NB4 (cell line): Measurements from ENCODE around the gene CCNG1.
A peak's percentile ranks its signal among the peaks of the same experiment; 100 is the strongest.

ENCODE experiments used
- DNase-seq: peaks from one replicate; pipeline ENCODE4 v3.0.0; 2010; ENCODE audit warnings: low read depth
- H3K4me3 ChIP-seq: one replicate; pipeline ENCODE4 v1.5.1; 2011; ENCODE audit warnings: mild to moderate bottlenecking, low read depth, low read length, moderate library complexity
- MAX ChIP-seq: IDR thresholded peaks from 2 replicates; pipeline ENCODE4 v1.6.1; 2011; ENCODE audit warnings: low read depth, low read length
- MYC ChIP-seq: IDR thresholded peaks from 2 replicates; pipeline ENCODE4 v1.6.1; 2011; ENCODE audit warnings: low read depth, low read length
- POLR2A ChIP-seq: IDR thresholded peaks from 2 replicates; pipeline ENCODE4 v1.6.1; 2011; ENCODE audit warnings: mild to moderate bottlenecking; ENCODE audit not compliant: insufficient read length; ENCODE audit errors: extremely low read depth
- TF ChIP-seq, protein P1 (sequence below): IDR thresholded peaks from one replicate; pipeline ENCODE4 v1.5.1; 2012; ENCODE audit warnings: low read depth, low read length

The CCNG1 gene

GRCh38 chr5:163456029-163456589 is 18.7 kb downstream of the CCNG1 start:
- no peak overlapping the region for H3K4me3 ChIP-seq
- no peak for DNase-seq
- TF ChIP-seq MYC = no peak
- TF ChIP-seq POLR2A = no peak
- TF ChIP-seq, protein P1, sequence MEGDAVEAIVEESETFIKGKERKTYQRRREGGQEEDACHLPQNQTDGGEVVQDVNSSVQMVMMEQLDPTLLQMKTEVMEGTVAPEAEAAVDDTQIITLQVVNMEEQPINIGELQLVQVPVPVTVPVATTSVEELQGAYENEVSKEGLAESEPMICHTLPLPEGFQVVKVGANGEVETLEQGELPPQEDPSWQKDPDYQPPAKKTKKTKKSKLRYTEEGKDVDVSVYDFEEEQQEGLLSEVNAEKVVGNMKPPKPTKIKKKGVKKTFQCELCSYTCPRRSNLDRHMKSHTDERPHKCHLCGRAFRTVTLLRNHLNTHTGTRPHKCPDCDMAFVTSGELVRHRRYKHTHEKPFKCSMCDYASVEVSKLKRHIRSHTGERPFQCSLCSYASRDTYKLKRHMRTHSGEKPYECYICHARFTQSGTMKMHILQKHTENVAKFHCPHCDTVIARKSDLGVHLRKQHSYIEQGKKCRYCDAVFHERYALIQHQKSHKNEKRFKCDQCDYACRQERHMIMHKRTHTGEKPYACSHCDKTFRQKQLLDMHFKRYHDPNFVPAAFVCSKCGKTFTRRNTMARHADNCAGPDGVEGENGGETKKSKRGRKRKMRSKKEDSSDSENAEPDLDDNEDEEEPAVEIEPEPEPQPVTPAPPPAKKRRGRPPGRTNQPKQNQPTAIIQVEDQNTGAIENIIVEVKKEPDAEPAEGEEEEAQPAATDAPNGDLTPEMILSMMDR = no peak
- TF ChIP-seq MAX = no peak

DNA sequence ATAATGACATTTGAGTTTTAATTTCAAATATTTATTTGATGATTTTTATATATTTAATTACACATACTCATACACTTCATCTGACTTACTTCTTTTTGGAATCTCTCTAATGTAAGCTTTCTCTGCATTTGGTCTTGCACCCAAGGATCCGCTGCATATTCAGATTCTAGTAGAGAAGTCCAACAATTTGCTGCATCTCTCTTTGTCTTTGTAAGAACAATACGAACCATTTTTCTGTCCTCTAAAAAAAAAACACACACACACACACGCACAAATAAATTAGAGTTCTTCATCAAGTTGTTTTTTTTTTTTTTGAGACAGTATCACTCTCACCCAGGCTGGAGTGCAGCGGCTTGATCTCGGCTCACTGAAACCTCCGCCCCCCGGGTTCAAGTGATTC is 19.4 kb downstream of the CCNG1 start:
- no peak for DNase-seq
- peak overlapping the region; percentile 48 for H3K4me3 ChIP-seq
- TF ChIP-seq MYC (no peak), POLR2A (no peak), MAX (no peak)
- TF ChIP-seq, protein P1 = no peak

DNA sequence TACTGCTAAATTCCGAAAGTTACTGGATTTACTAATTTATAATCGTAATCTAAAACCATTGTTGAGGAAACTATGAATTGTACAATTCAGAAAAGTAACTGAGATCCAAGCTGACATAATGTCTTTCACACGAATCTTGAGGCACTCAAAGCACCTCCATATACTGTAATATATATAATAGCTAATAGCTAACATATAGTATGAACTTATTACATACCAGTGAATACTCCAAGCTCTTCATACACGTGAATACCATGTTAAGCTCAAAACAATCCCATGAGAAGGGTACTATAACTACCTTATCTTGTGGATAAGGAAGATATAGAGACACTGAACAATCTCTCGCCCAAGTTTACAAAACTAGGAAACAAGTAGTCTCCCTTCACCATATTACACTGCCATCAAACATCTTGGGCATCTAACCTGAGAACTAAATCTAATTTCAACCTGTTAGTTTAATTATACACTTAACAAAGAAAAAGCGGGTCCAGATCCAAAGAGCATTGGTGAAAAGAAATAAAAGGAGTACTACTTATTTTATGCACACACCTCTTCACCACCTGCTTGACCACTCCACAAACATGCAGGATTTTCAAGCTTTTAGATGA is 21.5 kb downstream of the CCNG1 start:
- TF ChIP-seq MYC (no peak), POLR2A (no peak), MAX (no peak)
- TF ChIP-seq, protein P1 = no peak
- peak; percentile 33 for DNase-seq

GRCh38 chr5:163459462-163459818 is 22.0 kb downstream of the CCNG1 start:
- no peak for DNase-seq
- no peak for TF ChIP-seq POLR2A
- no peak for TF ChIP-seq MAX
- H3K4me3 ChIP-seq = peak overlapping the region; percentile 100

More for the DNA sequence above, 21.5 kb downstream of the CCNG1 start:
- H3K4me3 ChIP-seq = peak overlapping the region; percentile 100

DNA sequence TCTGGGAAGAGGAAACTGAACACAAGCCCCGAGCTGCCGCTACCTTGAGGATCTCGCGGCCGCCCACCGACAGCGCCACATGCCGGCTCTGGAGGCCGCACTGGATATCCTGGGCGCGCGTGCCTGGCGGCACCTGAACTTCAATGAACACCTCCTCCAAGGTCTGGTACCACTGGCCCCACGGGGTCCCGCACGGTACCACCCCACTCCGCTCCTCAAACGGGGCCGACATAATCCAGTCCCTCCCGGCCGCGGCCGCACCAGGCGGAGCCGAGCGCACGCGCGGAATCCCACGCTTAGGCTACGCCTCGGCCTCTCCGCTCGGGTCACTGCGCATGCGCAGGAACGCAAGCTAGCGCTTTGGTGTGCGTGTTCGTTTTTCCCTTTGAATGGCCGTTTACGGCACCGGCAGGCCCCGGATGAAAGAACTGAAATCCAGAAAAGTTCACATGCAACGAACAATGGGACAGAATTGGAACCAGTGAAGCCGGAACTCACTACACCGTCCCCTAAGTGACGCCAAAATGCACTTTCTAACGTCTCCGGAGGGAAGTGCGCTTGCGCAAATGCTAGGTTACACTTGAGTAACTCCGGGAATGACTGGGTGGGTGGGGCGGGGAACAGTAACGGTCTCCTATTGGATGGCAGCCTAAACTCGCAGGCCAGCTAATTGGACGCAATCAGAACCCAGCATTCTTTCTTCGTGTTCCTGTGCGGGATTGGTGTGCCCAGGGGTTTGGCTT is 22.6 kb downstream of the CCNG1 start, which contains the start of gene NUDCD2:
Gene NUDCD2, minus strand, starts transcription at position 284 of the 743 bp plus-strand sequence. Its CDS starts 52 bp downstream, at position 232.
- peak; percentile 96 for TF ChIP-seq POLR2A
- TF ChIP-seq, protein P1 = no peak
- peak; percentile 48 for TF ChIP-seq MAX
- peak; percentile 83 for TF ChIP-seq MYC
- H3K4me3 ChIP-seq = peak within 1 kb of the TSS; percentile 100
- peak; percentile 98 for DNase-seq
